NK-92 (cell line): Measurements from ENCODE around the gene NSFL1C.

Source experiments
- DNase-seq: peaks from one replicate; lab custom pipeline; 2025; ENCODE audit not compliant: unreplicated experiment; lab: John Stamatoyannopoulos, UW

NSFL1C gene

DNA sequence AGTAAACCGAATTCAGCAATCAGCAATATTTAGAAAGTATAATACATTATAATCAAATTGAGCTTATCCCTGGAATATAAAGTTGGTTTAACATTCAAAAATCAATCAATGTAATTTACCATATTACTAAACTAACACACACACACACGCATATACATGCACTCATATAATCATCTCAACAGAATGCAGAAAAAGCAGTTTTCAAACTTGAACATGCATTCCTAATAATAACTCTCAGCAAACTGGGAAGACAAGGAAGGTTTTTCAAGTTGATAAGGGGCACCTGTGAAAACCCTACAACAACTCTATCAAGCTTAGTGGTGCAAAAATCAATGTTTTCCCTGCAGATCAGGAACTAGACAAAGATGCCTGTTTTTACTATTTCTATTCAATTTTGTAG, 19.9 kb upstream of the NSFL1C start:
- no peak for DNase-seq

DNA sequence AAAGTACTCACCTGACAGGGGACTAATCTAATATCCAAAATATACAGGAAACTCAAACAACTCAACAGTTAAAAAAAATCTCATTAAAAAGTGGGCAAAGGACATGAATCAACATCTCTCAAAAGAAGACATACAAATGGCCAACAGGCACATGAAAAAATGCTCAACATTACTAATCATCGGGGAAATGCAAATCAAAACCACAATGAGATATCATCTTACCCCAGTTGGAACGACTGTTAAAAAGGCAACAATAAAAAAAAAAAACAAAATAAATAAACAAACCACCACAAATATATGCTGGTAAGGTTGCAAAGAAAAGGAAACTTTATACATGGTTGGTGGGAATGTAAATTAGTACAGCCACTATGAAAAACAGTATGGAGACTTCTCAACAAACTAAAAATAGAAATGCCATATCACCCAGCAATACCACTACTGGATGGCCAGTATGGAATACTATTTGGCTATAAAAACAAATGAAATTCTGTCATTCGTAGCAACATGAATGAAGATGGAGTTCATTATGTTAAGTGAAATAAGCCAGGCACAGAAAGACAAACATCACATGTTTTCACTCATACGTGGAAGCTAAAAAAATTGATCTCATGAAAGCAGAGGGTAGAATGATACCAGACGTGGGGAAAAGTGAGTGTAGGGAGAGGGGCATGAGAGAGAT, 17.9 kb upstream of the NSFL1C start:
- no peak for DNase-seq

DNA sequence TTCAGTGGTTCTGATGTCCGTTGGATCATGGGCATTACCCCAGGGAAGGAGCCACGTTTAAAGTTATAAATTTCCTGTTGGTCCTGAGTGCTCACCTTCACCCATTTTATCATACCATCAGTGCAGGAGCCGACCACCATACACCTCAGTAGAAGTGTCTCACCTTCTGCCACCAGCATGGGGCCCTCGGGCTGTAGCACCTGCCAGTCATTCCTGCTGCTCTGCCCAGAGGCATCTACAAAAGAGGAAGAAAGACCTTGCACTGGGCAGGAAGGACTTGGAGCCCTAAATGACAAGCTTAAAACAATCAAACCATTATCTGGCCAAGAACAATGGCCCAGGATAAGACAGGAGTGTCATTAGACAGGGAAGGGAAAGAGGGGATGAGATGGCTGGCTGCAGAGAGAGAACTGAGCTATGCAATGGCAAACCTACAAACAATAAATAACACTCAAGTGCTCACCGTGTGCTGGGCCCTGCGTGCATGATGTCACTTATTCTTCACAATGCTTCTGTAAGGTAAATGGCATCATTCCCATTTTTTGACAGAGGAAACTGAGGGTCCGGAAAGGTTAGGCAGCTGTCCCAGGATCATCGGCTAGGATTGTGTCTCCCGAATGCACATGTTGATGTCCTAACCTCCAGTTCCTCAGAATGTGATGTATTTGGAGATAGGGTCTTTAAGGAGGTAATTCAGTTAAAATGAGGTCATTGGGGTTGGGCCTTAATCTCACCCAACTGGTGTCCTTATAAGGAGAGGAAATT, 13.4 kb upstream of the NSFL1C start:
- DNase-seq, result no peak

DNA sequence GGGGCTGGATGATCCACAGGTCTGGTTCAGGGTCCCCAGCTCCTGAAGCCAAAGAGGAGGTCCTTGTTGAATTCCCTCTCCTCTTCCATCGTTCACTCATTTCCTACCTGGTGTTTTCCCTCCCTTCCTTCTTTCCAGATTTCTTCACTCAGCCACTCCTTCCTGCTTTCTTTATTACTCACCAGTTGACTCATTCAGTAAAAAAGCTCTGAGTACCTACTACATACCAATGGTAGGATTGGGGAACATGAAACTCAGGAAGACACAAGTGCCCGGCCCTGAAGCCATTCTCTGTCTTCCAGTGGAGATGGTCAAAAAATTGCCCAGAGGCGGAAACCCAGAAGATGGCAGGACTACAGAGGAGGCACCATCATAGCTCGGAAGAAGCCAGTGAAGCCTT, 11.9 kb upstream of the NSFL1C start:
- no peak for DNase-seq

DNA sequence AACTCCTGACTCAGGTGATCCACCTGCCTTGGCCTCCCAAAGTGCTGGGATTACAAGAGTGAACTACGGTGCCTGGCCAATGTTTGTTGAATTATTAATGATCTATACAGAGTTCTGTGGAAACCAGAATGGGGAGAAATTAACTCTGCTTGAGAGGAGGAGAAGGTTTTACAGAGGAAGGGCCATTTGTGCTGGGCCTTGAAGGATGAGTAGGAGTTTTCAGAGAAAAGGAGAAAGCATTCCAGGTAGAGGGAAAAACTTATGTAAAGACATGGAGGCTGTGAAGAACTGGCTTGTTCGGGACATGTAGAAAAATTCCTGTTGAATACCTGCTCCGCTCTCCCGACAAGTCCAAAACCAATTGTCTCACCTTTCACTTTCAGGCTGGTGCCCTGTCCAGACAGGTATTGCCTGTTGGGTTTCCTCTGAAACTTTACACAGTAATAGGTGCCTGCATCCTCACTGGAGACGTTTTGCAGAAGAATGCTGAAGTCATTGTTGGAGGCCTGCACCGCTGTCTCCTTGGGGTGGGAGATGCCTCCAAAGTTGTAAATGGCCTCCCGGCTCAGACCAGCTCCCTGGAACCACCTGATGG, 11.3 kb upstream of the NSFL1C start:
- DNase-seq, result no peak

DNA sequence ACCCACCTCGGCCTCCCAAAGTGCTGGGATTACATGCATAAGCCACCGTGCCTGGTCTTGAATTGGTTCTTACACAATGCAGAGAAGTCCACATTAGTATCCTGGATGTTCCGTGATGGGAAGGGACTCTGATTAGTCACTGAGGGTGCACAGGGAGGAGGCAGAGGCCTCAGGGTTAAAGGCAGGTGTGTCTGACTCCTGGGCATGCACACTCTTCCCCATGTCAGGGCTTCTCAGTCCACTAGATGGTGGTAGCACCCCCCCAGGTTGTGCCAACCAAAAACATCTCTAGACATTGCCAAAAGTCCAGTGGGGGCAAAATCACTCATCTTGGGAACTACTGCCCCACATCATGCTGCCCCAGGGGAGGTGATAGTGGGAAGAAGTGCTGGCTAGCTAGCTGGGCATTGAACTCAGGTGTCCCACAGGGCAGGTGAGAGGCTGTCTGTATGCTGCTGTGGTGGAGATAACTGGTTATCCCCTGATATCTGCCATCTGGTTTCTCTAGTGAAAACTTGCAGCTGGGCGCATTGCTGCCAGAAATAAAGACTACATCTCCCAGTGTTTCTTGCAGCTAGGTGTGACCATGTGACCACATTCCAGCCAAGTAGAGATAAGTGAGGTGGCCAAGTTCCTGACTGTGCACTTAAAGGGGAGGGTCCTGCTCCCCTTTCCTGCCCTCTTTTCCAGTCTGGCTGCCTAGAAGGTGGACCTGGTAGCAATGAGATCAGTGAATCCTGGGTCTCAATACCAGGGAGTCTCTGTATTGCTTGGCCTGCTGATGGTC, 8.4 kb upstream of the NSFL1C start:
- DNase-seq, result no peak

DNA sequence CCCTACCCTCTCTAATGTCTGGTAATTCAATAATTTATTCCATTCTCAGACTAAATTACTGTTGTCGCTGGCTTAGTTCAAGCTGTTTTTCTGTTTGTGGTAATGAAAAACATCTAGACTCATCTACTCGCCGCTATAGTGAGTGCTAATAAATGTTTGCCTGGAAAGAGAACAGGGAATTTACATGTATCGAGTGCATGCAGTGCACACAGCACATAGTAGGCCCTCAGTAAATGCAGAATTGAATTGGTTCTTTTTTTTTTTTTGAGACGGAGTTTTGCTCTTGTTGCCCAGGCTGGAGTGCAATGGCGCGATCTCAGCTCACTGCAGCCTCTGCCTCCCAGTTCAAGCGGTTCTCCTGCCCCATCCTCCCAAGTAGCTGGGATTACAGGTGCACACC, 7.7 kb upstream of the NSFL1C start:
- DNase-seq, result no peak

DNA sequence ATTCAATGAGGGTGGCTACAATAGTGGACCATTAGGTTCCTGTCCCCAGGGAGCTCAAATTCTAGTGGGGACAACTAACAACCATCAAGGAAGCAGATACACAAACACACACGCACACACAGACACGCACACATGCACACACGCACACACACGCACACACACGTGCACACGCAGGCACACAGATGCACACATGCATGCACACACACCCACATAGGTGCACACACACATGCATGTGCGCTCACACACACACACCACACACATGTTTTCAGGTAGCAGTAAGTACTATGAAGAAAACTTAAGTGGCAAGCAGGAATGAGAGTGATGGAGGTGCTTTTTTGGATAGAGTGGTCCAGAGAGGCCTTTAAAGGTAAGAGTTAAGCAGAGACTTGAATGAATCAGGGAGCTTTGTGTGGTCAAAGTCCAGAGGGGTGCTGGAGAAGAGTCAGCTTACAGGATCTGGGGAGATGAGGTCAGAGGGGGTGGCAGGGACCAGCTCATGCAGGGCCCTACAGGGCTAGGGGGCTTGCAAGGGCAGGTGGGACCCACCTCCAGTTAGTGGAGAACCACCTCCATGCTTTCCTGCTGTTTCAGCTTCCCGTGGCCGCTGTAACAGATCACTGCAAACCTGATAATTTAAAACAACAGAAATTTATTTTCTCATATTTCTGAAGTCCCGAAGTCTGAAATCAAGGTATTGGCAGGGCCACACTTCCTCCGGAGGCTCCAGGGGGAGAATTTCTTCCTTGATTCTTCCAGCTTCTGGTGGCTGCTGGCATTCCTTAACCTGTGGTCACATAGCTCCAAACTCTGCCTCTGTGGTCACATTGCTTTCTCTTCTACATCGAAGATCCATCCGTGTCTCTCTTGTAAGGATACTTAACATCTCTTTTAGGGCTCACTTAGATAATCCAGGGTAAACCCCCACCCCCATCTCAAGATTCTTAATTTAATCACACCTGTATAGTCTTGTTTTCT, 6.9 kb upstream of the NSFL1C start:
- no peak for DNase-seq

DNA sequence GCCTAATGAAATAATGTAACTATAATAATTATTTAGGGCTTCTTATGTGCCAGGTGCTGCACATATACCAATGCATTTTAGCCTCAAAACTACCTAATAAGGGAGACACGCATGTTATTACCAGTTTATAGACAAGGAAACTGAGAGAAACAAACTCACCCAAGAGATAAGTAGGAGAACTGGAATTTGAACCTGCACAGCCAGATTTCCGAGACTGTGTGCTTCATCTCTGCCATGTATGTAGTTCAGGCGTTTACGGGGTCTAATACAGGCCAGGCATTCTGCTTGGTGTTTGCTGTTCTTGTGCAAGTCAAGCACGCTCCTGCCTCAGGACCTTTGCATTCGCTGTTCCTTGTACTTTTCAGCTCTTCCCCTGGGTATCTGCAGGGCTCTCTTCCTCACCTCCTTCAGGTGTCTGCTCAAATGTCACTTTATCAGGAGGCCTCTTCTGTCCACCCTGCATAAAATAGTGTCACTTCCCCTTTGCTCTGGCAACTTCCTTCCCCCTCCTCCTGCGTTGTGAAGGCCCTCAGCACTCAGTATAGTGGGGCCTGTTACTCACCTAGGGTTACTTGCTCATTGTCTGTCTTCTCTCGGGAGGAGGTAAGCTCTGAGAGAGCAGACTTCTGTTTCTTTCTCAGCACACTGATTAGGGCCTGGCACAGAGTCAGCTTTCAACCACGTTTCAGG, 6.1 kb upstream of the NSFL1C start:
- DNase-seq, result no peak

DNA sequence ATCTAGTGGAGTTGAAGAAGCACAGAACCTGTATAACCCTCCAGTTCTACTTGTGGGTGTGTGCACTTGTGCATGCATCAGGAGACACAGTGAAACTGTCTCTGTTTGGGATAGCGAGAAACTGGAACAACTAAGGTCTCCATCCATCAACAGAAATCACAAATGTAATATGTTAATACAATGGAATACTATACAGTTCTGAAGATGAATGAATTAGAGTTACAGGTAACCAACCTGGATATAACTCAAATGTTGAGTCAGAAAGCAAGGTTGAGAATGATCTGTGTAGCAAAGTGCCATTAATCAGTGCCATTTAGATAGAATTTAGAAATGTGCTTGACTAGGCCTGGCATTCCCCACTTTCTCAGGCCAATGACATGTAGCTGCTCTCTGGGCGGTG, 4.6 kb upstream of the NSFL1C start:
- DNase-seq, result no peak

DNA sequence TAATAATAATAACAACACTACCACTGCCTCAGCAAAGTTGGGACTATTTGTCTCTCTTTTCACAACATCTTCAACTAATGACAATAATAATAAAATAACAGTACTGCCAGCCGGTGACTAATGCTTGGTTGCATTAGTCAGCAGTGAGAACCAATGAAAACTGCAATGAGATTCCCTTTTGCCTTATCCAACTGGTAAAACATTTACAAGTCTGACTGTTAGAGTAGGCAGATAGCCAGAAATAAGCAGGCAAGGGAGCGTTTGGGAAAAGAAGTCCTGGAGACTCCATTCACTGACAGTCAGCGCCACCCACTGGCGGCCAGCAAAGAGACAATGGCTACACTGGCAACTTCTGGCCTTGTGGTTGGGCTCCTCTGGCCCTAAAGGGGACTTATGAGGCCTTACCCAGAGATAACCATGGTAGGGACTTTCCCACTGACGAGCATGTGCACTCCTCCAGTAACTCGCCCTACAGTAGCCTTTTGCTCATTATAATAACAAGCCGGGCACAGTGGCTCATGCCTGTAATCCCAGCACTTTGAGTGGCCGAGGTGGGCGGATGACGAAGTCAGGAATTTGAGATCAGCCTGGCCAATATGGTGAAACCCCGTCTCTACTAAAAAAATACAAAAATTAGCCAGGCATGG, 3.4 kb upstream of the NSFL1C start:
- DNase-seq, result no peak

DNA sequence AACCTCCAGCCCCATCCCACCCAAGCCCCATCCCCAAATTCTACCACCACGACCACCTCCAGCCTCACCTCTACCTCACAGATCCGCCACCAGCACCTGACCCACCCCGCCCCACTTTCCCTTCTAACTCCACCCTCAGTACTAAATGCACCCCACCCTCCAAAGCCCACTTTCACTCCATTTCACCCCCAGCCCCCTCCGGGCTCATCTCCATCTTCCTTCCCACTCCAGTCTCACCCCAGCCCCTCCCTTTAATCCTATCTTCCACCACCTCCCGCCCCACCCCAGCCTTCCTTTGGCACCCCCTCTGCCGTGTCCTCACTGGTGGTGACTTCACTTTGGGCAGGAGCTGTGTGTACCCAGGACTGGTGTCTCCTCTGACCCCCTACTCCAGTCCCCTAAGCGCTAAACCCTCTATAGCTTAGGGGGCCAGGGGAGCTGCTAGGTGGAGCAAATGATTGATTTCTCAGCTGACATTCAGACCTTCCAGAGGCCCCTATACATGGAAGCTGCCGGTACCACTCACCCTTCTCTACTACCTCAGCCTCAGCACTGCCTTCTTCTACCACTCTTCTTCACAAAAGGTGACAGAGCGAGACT, 2.8 kb upstream of the NSFL1C start:
- DNase-seq, result no peak

DNA sequence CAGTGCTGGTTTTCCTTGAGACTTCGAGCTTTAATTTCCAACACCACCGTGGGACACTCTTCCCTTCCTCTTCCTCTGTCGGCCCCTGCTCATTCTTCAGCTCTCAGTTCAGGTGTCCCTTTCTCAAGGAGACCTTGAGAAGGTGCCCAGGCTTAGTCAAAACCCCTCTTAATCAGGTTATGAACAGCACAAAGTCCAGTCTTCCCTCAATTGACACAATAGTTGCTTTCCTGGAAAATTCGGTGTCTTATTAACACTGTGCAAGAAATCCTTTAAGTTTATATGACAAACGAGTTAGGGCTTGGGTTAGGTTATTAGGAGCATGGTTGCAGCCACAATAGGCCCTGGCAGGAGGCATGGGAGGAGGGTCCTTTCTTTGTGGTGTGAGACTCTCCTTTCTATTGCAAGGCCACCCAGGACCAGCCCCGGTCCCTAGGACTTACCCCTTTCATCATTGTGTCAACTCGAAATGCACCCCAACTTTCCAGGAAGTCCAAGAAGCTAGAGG, 1.5 kb upstream of the NSFL1C start:
- DNase-seq, result no peak

DNA sequence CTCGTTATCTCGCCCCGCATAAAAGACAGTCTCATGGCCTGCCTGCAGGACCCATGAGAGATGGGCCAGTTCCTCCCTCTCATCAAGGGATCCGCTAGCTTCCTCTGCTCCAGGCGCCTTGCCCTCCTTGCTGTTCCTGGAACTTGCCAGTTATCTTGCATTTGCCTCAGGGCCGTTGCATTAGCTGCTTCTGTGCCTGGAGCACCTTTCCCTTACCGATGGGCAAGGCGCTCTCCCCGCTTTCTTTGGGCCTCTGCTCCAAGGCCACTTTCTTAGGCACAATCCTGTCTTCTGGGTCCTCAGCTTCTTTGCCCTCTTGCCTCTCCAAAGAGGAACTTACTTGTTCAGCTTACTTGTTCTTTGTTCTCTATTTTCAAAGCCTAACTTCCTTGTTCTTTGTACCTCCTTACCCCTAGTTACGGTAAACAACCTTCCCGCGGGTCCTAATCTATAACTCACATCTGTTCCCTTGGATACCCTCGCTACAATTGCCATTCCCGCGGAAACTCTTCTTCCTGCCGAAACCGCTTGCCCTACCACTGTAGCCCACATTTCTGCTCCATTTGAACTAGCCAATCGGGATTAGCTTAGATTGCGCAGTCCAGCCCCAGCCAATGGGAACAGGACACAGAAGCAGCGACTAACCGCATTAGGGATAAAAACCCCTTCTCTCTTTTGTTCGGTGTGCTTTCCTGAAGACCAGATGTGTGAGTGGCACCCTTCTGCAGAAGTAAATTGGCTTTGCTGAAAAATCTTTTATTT, 887 bp upstream of the NSFL1C start:
- DNase-seq, result no peak

DNA sequence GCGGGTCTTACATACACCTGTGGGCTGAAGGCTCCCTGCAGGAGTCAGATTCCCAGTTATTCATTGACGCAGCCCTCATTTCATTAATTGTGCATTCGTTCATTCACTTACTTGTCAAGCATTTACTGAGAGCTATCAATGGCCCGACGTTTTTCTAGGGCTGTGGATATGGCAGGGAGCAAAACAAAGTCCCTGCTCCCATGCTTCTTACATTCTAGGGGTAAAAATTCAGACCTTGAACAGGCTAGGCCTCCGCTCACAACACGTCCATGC, 369 bp upstream of the NSFL1C start:
- no peak for DNase-seq

DNA sequence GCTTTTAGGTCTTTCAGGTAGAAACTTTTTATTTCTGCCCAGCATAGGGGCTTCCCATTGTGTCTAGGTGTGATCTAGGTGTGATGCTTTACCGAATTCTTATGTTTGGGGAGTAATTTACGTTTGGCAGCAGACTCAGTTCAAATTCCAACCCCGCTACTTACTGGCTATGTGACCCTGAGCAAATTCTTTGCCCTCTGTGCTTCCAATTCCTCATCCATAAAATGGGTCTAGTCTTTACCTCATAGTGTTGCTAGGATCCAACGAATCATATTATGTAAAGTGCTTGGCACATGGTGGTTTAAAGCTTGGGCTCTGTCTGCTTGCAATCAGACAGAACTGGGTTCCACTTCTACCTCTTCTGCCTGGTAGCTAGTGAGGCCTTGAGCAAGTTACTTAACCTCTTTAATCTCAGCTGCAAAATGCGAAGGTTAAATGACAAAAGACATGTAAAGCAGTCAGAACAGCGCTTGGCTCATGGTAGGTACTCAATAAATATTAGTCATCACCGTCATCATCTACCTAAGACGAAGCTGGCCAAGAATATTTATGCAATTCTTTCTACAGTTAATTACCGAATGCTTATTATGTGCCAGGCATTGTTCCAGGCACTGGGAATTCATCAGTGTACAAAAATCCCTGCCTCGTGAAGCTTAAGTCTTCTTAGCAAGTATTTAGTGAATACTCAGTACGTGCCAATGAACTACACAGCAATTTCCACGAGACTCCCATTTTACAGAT, 1.0 kb downstream of the NSFL1C start:
- no peak for DNase-seq

DNA sequence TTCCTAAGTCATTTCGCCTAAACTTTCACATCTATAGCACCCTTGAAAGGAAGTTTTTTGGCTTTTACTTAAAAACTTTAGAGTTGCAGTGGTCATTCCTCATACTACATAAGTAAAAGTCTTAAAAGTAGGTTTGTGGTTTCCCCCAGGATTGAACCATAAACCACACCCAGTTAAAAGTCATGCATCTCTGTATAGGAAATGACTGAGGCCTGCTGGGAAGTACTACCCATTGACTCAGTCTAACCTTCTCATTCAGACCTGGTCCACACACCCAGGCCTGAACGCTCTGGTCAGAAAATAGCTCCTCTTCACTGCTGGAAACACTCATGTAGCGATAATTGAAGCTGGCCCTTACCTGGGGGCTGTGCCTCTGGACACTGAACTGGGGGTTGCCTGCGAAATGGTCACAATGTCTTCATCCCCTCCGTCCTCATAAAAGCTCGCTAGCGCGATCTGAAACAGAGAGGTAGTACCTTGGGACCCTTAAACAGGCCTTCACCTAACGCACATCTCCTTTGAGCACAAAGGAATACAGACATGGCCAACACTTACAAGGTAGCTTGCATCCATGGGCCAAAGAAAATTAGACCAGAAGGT, 2.6 kb downstream of the NSFL1C start:
- no peak for DNase-seq
